Uterus (tissue), 2 donors: ENCODE results near the gene TMCO5A.

ENCODE experiments used
- CTCF ChIP-seq, 4 experiments: fragments of 200-600 bp in 2 of 4; fragments of 450-650 bp in 2 of 4; sonication (generic) in 2 of 4; IDR thresholded peaks; one replicate each; pipeline ENCODE4 v1.5.1; 2016 to 2019; ENCODE audit warnings: antibody characterized with exemption in 4 of 4, mild to moderate bottlenecking in 2 of 4, moderate library complexity in 1 of 4
- POLR2A ChIP-seq, 2 donors: fragments of 450-650 bp; IDR thresholded peaks; one replicate each; pipeline ENCODE4 v1.6.1; 2016; ENCODE audit warnings: antibody characterized with exemption in 2 of 2, mild to moderate bottlenecking in 1 of 2, moderate library complexity in 1 of 2

DNA sequence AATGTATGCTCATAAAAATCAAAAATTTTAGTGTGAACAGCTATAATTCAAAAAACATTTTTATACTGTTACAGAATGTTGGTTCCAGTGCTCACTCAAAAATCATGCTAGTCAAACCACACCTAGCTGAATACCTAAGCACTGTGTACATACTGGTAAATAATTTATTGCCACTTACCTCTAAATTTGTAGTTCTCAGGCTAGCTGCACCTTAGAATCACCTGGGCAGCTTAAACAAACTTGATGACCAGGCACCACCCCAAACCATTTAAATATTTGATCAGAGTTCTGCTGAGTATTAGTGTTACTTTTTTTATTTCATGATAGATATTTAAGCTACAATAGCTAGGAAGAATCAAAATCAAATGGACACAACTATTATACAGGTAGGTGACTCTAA is 32.3 kb upstream of the TMCO5A start:
- TF ChIP-seq POLR2A (IDR thresholded peaks at IDR 0.05) (no peak), CTCF (IDR thresholded peaks at IDR 0.05) (no peak)
